Lung microvascular endothelial cell (primary cell): ENCODE results near the gene TSPAN12. TPM values are rescaled to one million over a fixed set of nuclear protein-coding genes. Genes with fewer than 3 reads are reported as not detected.

Experiments used
- DNase-seq, 2 donors: peaks; one replicate each; pipeline versions ENCODE4 v3.0.0 to v3.0.0-alpha.2; 2010; ENCODE audit warnings: low read depth in 2 of 2
- total RNA-seq: library from RNA; depleted of rRNA; stranded (reverse); fragments of >200 nt; gene quantifications from 2 replicates; pipeline ENCODE4 v1.2.1, GENCODE V29; 2014

Gene TSPAN12
- total RNA-seq, 1 donor from 2014 or later = 148 TPM

DNA sequence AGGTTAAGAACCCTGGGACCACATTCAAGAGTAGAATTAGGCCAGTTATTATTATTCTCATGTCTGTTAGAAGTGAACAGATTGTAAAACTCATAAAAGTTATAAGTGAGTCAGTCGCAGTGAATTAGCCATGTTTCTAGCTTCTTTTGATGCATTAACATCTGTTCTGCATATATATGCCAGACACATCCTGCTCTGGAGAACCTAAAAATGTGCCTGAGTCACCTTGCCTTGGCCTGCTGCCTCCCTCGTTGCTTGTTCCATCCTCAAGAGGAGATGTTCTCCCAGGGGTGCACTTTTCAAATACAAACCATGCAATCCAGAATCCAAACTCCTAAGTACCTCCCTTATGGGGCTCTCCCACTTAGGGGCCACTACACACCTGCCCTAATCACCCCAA lies 14.8 kb downstream of the TSPAN12 start:
- DNase-seq = no peak

DNA sequence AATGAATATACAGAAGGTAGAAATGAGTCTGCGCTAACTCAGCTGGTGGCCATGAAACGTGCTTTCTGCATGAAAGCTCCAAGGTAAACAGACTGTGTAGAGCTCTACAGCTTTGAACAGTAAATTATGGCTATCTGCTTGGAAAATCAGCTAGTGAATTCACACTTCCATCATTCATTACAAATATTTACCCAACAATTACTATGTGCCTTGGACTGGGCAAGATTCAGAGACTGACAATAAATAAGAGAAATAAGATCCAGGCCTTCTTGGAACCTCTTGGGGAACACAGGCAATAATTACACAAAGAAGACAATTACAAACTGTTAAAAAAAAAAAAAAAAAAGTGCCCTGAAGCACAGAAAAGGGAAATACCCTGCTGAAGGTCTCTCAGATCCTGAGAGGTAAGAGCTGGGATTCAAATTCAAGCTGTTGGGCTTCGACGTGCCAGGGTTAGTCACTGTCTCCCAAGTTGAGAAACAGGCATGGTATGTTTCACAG lies 15.8 kb downstream of the TSPAN12 start:
- DNase-seq = peak in 1 of 2 donors; percentile 18

DNA sequence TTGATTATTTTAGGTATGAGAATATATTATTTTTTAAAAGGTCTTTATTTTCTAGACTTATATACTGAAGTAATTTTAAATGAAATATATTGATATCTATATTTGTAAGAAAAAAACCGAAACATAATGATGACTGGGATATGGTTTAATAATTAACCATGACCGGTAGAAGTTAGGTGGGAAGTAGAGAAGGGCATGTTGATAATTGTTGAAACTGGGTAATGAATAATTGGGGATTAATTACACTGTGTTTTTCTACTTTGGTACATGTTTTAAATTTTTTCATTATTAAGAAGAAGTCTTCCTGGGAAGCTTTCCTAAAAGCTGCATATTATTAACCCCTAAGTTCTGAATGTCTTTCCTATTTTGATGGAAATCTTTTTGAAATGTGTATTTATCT lies 16.3 kb downstream of the TSPAN12 start:
- DNase-seq = no peak

DNA sequence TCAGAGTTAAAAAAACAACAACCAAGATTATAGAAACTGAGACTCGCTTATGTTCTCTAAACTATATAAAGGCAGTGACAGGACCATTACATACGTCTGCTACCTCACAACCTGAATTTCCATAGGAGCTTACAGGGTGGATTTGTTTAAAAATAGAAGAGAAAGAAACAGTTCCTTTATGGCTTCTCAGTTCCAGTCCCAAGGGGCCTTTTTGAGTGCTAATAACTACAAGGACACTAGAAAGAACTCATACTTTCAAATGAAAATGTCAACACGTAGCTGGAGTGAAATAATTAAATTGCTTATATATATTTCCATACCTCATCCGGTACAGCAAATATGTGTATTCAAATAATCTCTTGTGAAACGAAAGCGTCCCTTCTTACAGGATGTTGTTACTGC lies 19.7 kb downstream of the TSPAN12 start:
- DNase-seq = no peak

DNA sequence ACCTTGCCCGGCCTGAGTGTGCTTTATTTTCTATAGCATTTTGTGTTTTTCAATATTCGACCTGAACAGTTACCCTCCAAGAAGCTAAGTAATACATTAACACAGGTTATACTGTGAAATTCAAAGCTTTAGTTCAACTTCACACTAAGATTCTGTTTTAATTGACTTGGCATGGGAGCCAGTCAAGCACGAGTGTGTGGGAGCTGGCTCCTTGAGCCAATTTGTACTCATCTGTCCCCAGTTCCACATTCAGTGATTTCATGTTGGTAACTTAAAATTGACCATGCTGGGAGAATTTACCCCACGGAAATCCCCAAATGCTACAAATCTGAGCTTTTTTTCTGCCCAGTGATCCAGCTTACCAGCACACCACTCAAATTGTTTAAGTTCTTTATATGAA lies 20.3 kb downstream of the TSPAN12 start:
- DNase-seq = no peak

DNA sequence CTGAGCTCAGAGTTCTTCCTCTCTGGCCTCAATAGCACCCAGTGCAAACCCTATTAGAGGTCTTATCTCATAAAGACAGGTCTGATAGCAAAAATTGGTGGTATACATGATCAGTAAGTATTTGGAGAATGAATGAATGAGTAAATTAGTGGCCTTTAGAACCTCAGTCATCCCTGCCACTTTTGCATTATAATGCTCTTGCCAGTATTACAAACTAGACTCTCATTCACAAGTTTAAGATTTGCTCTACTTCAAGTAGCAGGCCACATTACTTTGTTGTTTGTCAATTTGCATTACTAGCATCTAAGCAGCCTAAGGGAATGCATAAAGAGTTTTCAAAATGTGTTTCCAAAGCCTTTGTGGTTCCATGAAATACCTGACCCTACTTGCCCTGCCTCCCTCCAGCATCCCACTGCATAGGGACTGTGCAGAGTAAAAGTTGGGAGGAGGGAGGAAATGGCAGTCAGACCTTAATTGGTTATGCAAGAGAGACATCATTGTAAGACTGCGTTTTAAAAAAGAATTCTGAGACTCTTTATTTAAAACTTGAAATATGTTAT lies 21.3 kb downstream of the TSPAN12 start:
- DNase-seq = no peak

DNA sequence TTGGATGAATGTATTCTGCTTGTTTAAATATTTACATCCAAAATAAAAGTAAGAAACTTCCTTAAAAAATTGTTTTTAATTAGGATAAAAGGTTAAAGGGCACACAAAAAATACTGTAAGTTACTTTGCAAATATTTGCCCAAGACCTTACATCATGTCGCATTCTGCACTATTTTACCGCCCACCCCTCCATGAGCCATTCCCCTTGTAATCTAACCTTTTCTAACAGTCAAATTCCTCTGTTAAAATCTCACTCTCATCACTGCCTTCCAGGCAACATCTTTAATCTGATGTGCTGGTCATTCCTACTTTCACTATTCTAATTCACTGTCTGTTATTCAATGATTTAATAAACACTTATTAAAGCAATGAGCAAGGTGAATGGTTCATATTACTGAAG lies 23.2 kb downstream of the TSPAN12 start:
- no peak for DNase-seq

DNA sequence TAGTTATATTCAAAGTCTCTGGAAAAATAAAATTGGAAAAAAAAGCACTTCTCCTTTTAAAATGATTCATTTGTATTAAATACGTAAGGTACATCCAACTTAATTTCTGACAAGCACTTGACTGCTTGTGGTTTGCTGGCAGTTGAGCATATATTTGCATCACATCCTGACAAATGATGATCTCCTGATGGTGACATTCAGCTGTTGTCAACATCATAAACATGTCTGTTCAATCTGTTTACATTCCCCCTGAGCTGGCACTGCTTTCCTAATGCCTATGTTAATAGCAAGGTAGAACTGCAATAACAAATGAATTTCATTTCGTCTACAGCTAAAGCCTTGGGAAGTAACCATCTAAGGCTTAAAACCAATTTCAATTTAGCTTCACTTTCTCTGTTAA lies 24.4 kb downstream of the TSPAN12 start:
- DNase-seq = peak in 1 of 2 donors; percentile 25

DNA sequence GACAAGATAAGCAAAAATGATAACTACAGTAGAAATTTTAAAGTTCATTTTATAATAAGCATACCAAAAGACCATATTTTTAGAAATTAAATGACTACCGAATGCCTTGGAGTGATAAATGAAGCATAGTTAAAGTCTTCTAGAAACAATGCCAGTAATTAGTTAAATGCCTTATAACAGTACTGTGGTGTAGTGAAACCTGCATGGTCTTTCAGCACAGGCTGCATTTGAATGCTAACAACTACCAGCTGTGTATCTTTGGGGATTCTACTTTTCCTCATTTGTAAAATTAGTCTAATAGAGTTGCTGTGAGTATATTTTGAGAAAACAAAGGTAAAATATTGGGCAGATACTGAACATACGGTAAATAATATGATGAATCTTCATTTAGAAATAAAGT lies 25.1 kb downstream of the TSPAN12 start:
- DNase-seq = no peak

DNA sequence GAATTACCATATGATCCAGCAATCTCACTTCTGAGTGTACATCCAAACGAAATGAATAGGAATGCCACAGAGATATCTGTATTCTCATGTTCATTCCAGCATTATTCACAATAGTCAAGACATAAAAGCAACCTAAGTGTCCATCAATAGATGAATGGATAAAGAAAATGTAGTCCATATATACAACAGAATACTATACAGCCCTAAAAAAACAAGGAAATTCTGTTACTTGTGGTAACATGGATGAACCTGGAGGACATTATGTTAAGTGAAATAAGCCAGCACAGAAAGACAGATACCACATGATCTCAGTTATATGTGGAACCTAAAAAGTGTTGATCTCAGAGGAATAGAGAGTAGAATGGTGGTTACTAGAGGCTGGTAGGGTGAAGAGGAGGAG lies 26.7 kb downstream of the TSPAN12 start:
- no peak for DNase-seq

DNA sequence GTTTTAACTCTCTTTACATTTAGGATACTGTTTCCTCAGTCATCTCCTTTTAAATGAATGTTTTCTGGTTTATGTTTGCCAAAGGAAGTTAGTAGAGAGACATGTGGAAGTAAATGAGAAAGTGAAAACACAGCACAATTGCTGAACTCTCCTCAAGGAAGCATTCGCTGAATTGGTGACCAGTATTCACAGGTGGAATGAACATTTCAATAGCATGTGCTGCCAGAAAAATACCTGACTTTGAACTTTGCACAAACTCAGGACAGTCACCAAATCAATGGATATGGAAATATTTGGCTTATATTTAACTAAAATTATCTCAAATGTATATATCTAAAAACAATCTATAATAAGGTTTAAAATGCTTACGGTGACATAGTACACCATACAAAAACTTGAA lies 28.5 kb downstream of the TSPAN12 start:
- no peak for DNase-seq

DNA sequence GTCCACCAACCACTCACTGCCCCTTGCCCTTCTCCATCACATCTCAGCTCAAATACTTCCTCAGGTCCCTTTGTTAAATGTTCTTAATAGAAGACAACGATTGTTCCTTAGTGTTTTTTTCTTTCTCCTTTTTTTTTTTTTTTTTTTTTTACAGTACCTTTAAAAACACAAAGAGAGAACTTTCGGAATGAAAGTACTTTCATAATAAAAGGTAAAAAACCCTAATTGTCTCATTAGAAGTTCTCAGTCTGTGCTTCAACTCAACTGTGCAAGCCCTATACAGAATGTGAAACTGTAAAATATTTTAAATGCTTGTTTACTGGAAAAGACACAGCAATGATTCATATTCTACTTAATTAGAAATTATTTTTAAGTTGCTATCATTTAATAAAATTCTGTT lies 29.4 kb downstream of the TSPAN12 start:
- no peak for DNase-seq

DNA sequence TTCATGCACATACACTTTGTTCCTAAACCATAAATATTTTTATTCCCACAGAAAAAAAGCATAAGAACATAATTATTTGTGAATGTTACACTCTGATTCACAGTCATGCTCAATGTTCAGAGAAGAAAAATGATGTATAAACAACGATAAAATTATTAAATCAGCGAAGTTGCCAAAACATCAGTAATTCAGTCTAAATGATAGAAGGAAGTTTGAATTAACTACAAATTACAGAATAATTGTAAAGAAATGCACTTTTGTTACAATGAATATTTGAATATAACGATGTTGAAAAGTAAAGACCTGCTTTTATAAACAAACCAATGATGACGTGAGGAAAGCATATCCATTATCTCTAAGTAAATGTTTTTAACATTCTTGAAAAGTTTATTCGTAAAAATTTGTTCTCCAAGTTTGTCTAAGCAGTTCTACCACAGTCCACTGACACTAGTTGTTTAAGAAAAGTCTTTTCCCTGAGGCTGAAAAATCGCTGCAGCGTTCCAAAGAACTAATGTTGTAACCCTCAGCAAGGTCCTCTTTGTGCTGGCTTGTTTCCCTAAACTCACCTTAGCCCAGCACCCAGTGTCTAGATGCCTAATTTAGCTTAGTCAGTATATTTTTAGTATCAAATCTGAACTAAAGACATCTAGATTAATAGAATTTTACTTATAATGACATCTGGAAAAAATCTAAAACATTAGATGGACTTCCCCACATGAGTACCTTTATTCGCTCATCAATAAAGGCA lies 30.4 kb downstream of the TSPAN12 start:
- no peak for DNase-seq

DNA sequence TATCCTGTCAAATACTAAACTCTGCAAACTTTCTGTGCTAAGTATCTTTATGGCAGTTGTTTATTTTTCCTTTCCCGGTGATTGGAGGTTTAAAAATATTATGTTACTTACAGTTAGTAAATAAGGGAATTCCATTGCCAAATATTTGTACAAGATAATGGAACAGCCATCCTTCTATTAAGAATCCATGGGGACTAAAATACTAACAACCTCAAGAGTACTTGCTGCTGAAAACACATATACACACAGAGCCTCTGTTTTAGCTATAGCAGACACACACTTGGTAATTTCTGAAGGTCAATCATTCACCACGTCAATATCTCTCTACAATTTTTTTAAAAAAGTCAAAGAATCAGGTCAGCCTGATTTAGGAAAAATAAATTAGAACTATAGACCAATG lies 32.4 kb downstream of the TSPAN12 start:
- no peak for DNase-seq

DNA sequence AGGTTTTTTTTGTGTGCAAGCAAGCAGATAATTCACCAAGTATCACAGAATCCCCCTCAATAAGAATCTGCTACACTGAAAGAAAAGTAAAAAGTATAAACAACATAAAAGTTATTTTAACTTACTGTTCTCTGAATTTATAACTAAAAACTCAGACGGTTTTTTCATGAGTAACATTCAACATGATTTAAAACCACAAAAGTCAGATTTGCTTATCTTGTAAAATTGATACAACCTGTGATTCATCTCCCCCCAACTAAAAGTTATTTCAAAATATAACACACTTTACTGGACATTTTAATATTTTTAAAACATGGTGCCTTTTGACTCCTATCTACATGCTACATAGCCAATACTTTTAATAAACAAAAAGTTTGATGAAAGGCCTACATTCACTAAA lies 32.8 kb downstream of the TSPAN12 start:
- no peak for DNase-seq

DNA sequence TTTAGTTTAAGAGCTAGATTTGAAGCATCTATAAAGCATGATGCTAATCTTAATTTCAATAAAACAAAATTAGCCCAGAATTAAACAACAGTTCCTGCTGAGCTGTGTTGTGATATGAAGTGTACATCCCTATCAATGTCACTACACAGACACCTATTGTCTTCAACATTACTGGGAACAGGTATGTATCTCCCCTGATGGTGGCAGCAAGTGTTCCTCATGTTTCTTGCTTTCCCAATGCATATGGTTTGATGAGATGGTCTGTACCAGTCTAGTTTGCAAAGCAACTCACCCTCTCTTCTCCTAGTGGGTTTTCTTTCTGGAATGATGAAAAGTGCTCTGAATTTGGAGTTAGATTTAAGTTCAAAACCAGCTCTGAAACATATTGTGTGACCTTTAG lies 38.1 kb downstream of the TSPAN12 start:
- DNase-seq = no peak

DNA sequence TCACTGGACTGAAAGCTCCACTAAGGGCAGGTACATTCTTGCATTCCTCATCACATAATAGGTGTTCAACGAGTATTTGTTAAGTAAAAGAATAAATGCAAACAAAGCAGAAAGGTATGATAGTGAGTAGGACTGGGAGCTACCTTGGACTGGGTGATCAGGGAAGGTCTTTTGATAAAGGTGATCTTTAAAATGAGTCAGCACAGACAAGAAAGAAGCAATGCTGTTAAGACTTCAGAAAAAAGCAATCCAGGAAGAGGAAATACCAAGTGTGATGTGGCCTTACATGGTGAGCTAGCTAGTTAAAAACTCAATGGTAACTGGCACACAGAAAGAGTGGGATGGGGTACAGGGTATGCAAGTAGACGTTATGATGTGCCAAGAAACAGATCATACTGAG lies 40.1 kb downstream of the TSPAN12 start:
- no peak for DNase-seq

DNA sequence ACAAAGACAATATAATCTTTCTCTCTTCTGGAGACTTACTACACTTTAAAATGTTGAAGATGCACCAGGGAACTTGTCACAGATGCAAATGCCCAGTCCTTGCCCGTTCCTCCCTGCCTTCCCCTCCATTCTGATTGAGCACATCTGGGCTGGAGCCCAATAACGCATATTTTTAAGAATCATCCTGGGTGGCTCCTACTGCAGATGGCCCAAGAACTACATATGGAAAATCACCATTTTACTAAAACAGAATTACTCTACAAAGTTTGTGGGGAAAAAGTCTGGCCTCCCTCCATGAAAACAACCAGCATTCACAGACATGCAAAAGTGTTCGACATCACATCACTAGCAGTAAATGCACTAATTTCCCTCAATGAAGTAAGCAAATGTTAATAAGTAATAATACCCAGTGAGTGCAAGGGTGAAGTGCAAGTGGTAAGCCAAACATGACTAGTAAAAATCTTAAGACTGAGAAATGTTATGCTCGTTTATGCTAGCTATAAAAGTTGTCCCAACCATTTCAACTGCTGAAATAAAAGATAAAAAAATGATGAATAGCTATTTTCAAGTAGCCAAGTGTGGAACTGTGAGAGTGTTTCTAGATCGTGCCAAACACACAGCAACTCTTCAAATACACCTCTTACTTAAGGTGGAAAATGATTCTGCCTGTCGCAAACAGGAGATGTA lies 43.5 kb downstream of the TSPAN12 start:
- no peak for DNase-seq

DNA sequence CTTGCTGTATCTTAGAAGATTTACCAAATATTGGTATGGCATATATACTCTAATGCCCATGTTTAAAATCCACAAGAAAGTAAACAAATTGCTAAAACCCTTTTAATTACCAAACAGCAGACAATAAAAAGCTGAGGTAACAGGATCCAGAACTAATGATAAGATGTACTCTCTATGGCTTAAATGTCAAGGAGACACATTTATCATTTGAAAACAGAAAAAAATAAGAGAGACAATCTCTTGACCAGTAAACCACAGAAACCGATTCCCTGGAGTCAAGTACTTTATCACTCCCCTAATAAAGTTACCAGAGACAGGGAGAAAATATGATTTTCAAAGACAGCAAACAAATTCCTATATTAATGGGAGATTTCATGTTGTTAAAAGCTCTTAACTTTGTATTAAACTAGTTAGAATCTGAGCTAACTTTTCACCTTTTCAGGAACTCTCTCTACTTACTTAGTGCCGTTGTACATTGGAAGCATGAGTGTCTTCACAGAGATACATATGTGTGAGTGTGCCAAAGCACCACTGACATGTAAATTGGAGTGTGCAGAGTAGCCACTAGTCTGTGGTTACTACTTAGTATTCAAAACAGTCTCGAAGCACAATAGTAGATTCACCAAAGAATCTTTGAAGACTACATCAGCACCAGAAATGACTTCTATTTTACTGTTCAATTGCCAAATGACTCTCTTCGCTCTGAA lies 44.2 kb downstream of the TSPAN12 start:
- DNase-seq = no peak

DNA sequence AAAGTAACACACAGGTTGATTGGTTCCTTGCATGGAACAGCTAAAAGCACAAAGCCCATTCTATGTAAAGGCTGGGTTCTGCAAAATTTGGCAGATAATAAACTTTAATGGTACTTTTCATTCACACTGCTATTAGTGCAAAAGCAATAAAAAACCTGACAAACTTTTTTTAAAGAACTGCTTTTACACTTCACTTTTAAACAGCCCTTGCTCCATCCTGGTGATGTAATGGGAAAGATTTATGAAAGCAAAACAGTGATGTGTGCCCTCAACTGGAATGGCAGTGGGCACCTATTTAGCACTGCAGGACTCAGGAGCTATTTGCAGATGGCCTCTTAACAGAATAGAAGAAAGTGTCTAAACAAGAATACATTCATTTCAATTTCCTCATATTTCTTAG lies 44.9 kb downstream of the TSPAN12 start:
- no peak for DNase-seq

DNA sequence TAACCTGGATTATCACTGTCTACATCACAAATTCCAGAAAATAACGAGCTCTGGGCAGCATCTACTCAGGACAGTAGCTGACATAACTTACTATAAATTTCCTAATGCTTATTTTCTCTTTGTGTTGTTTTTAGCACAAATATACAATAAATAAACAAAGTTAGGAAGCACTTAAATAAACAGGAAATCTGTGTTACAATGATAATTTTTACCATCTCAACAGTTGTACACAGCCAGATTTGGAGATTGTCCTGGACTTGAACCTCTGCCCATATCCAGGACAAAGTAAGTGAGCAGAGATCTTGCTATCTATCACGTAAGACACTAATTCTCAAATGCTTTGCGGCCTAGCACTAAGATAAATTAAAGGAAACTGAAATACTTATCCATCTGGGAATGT lies 48.7 kb downstream of the TSPAN12 start:
- peak in 1 of 2 donors; percentile 6 for DNase-seq

DNA sequence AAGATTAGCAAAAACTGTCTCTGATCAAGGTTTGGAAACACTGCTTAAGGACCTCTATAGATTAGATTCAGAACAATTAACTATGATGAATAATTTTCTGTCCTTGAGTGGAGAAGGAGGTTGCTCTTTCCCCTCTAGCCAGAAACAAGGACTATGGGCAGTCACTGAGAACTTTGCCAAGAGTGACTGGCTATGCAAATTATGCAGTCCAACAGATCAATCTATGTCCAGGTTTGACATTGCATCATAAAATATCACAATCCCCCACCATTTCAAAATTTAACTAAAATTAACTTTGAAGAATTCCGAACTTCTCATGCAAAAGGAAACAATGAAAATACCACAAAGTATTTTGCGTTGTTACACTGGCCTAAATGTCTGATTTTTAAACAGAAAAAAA lies 50.6 kb downstream of the TSPAN12 start:
- DNase-seq = no peak
